IMR-90 (cell line): ENCODE measurements around the gene DHH. TPM values are rescaled to one million over a fixed set of nuclear protein-coding genes. Genes with fewer than 3 reads are reported as not detected.

Experiments
- ATAC-seq: fragments of 200-7000 bp; cut with Tn5 transposase; 2 replicates; pipeline ENCODE4 v1.9.1; 2020; ENCODE audit warnings: low read depth, mild to moderate bottlenecking, moderate library complexity
- BruUV-seq: library from RNA; stranded (reverse); fragments of 400-500 nt; replicated peaks from 2 replicates; lab custom pipeline; 2021; lab: Mats Ljungman, UMichigan
- CTCF ChIA-PET: fragments of 300-600 bp; formaldehyde crosslinking; extraction: SDS; loops from one replicate; lab custom pipeline; 2021; ENCODE audit warnings: antibody characterized with exemption; lab: Yijun Ruan, JAX
- POLR2A ChIA-PET: fragments of 300-600 bp; sonication (Branson Sonifier 250); formaldehyde crosslinking; loops from one replicate; lab custom pipeline; 2022; ENCODE audit warnings: antibody characterized with exemption; ENCODE audit not compliant: unreplicated experiment; lab: Charles Lee
- DNase-seq: peaks from one replicate; pipeline ENCODE4 v3.0.0; 2013
- H2AFZ ChIP-seq: replicated peaks from 2 replicates; pipeline ENCODE3; 2013; ENCODE audit warnings: low read length, mild to moderate bottlenecking; ENCODE audit not compliant: poor library complexity
- H2AK5ac ChIP-seq: 2 replicates; pipeline ENCODE4 v1.6.1; 2013; ENCODE audit warnings: low read depth, low read length, inconsistent platforms
- H2AK9ac ChIP-seq: replicated peaks from 2 replicates; pipeline ENCODE3; 2013; ENCODE audit warnings: mild to moderate bottlenecking, low read depth, low read length, moderate library complexity; ENCODE audit not compliant: poor library complexity
- H2BK120ac ChIP-seq: 2 replicates; pipeline ENCODE4 v1.6.1; 2013; ENCODE audit warnings: low read depth, low read length, inconsistent platforms
- H2BK15ac ChIP-seq: 3 replicates; pipeline ENCODE4 v1.6.1; 2013; ENCODE audit warnings: low read depth, low read length, inconsistent platforms
- H2BK20ac ChIP-seq: 2 replicates; pipeline ENCODE4 v1.6.1; 2013; ENCODE audit warnings: low read depth, mild to moderate bottlenecking, inconsistent platforms, low read length, moderate library complexity
- H2BK5ac ChIP-seq: 2 replicates; pipeline ENCODE4 v1.6.1; 2013; ENCODE audit warnings: mild to moderate bottlenecking, low read depth, low read length, inconsistent platforms; ENCODE audit not compliant: poor library complexity, severe bottlenecking
- H3K14ac ChIP-seq: replicated peaks from 2 replicates; pipeline ENCODE4 v1.6.1; 2013; ENCODE audit warnings: low read depth, low read length, inconsistent platforms
- H3K18ac ChIP-seq: 2 replicates; pipeline ENCODE4 v1.6.1; 2013; ENCODE audit warnings: low read depth, low read length, control low read depth
- H3K23ac ChIP-seq: 2 replicates; pipeline ENCODE4 v1.6.1; 2013; ENCODE audit warnings: low read depth, low read length, inconsistent platforms
- H3K27ac ChIP-seq: 2 replicates; pipeline ENCODE4 v1.5.1; 2013; ENCODE audit warnings: mild to moderate bottlenecking, control low read depth, low read length; ENCODE audit not compliant: insufficient read depth
- H3K27me3 ChIP-seq: 2 replicates; pipeline ENCODE4 v1.6.1; 2013; ENCODE audit warnings: low read length; ENCODE audit not compliant: control insufficient read depth, insufficient read depth
- H3K36me3 ChIP-seq: 2 replicates; pipeline ENCODE4 v1.6.1; 2013; ENCODE audit warnings: low read length, mixed read lengths; ENCODE audit not compliant: control insufficient read depth, insufficient read depth
- H3K4ac ChIP-seq: 2 replicates; pipeline ENCODE4 v1.6.1; 2013; ENCODE audit warnings: low read depth, low read length, inconsistent platforms
- H3K4me1 ChIP-seq: 2 replicates; pipeline ENCODE4 v1.6.1; 2013; ENCODE audit warnings: low read length, mixed read lengths; ENCODE audit not compliant: control insufficient read depth, insufficient read depth
- H3K4me2 ChIP-seq: 2 replicates; pipeline ENCODE4 v1.6.1; 2013; ENCODE audit warnings: low read depth, mild to moderate bottlenecking, control low read depth, low read length, moderate library complexity
- H3K4me3 ChIP-seq: 2 replicates; pipeline ENCODE4 v1.5.1; 2013; ENCODE audit warnings: low read depth, mild to moderate bottlenecking, control low read depth, low read length, moderate library complexity; ENCODE audit not compliant: insufficient read depth
- H3K56ac ChIP-seq: 2 replicates; pipeline ENCODE4 v1.6.1; 2013; ENCODE audit warnings: low read length, inconsistent platforms; ENCODE audit not compliant: insufficient read depth; ENCODE audit errors: extremely low read depth
- H3K79me1 ChIP-seq, 2 experiments: 2 replicates each; pipeline ENCODE4 v1.6.1; 2013; ENCODE audit warnings: low read length in 2 of 2, inconsistent platforms in 1 of 2, low read depth in 1 of 2
- H3K9ac ChIP-seq: 2 replicates; pipeline ENCODE4 v1.6.1; 2013; ENCODE audit warnings: low read depth, low read length, control low read depth
- H3K9me1 ChIP-seq: 2 replicates; pipeline ENCODE4 v1.6.1; 2013; ENCODE audit warnings: low read length, inconsistent platforms; ENCODE audit not compliant: insufficient read depth
- H3K9me3 ChIP-seq: 2 replicates; pipeline ENCODE4 v1.6.1; 2013; ENCODE audit warnings: low read length; ENCODE audit not compliant: control insufficient read depth, insufficient read depth
- H4K20me1 ChIP-seq: 2 replicates; pipeline ENCODE4 v1.6.1; 2013; ENCODE audit warnings: low read length, inconsistent platforms; ENCODE audit not compliant: insufficient read depth
- H4K5ac ChIP-seq: 2 replicates; pipeline ENCODE4 v1.6.1; 2013; ENCODE audit warnings: mild to moderate bottlenecking, low read depth, low read length, control low read depth
- H4K8ac ChIP-seq, 2 experiments: 2 replicates each; pipeline ENCODE4 v1.6.1; 2013; ENCODE audit warnings: low read depth in 2 of 2, low read length in 2 of 2, control low read depth in 1 of 2, inconsistent platforms in 1 of 2
- H4K91ac ChIP-seq: 2 replicates; pipeline ENCODE4 v1.6.1; 2013; ENCODE audit warnings: low read depth, low read length, inconsistent platforms; ENCODE audit not compliant: insufficient read depth
- BHLHE40 ChIP-seq: fragments of 150-350 bp; IDR thresholded peaks from 2 replicates; pipeline ENCODE4 v1.6.1; 2016; ENCODE audit warnings: mild to moderate bottlenecking, low read depth, low read length
- CEBPB ChIP-seq: IDR thresholded peaks from 2 replicates; pipeline ENCODE4 v1.6.1; 2012; ENCODE audit warnings: low read depth, low read length, improper control_type of control experiment
- CHD1 ChIP-seq: IDR thresholded peaks from 2 replicates; pipeline ENCODE4 v1.6.1; 2012; ENCODE audit warnings: low read depth, low read length, improper control_type of control experiment
- CTCF ChIP-seq: conservative IDR thresholded peaks from 2 replicates; pipeline ENCODE4 v1.5.1; 2012; ENCODE audit warnings: mild to moderate bottlenecking, low read depth, low read length, improper control_type of control experiment
- MAFK ChIP-seq: IDR thresholded peaks from 2 replicates; pipeline ENCODE4 v1.6.1; 2012; ENCODE audit warnings: low read depth, low read length, improper control_type of control experiment
- POLR2A ChIP-seq: IDR thresholded peaks from 2 replicates; pipeline ENCODE4 v1.6.1; 2012; ENCODE audit warnings: mild to moderate bottlenecking, low read depth, low read length
- RAD21 ChIP-seq: IDR thresholded peaks from 2 replicates; pipeline ENCODE4 v1.6.1; 2012; ENCODE audit warnings: low read length, improper control_type of control experiment
- USF2 ChIP-seq: fragments of 150-350 bp; IDR thresholded peaks from 2 replicates; pipeline ENCODE4 v1.6.1; 2017; ENCODE audit warnings: mild to moderate bottlenecking, antibody characterized with exemption, low read length, low read depth
- WGBS, 2 experiments: methylation state at CpG; one replicate each; pipeline versions ENCODE4 v1.1.5 to v1.1.7; 2013; ENCODE audit warnings: missing lambda C conversion rate in 2 of 2; ENCODE audit not compliant: insufficient read length in 1 of 2; ENCODE audit errors: extremely low coverage in 2 of 2; 5-methylcytosine and 5-hydroxymethylcytosine counted together
- dilution Hi-C: fragments of 300-500 bp; cut with HindIII; formaldehyde crosslinking; loops from one replicate; pipeline ENCODE4 v1.14.3; 2018; ENCODE audit warnings: low sequenced_read_pairs; ENCODE audit not compliant: unreplicated experiment
- in situ Hi-C: fragments of 300-500 bp; cut with MboI; formaldehyde crosslinking; loops from 3 replicates; pipeline ENCODE4 v1.14.3; 2019; ENCODE audit warnings: low sequenced_read_pairs, inconsistent platforms, mixed read lengths
- intact Hi-C: fragments of 100-400 bp; cut with micrococcal nuclease; formaldehyde crosslinking; loops from 2 replicates; pipeline ENCODE4 v1.10.0; 2022
- polyA plus RNA-seq, 3 experiments: library from polyadenylated mRNA; depleted of rRNA; stranded (reverse); fragments of >200 nt; gene quantifications; 2 replicates each; pipeline ENCODE4 v1.2.3, GENCODE V29; 2012; ENCODE audit warnings: low replicate concordance in 1 of 3
- total RNA-seq: library from RNA; depleted of rRNA; stranded (reverse); fragments of >200 nt; gene quantifications from 2 replicates; pipeline ENCODE4 v1.2.3, GENCODE V29; 2012

DHH gene
- total and polyA plus RNA-seq, 2 of the 4 experiments (the other 2 are of a cell fraction), result under 0.01 to 0.07 TPM

GRCh38 chr12:49046129-49046895 is 48.3 kb downstream of the DHH start:
- Histone ChIP-seq H3K9me3 (no peaks in the 10 kb centered on the region), H3K4me3 (no peak overlapping the region), H3K79me1 (peaks cover 51 to 71% of the 10 kb centered on the region in 2 experiments), H4K8ac (no peak overlapping the region), H4K20me1 (peaks cover 53% of the 10 kb centered on the region), H3K14ac (no peak overlapping the region), H2AK9ac (peak overlapping the region; percentile 61), H2BK5ac (no peak overlapping the region), H2BK120ac (no peak overlapping the region), H3K9ac (no peak overlapping the region), H3K27me3 (no peaks in the 10 kb centered on the region), H3K9me1 (peaks cover 12% of the 10 kb centered on the region), H3K4ac (no peak overlapping the region), H3K18ac (no peak overlapping the region), H3K4me1 (peaks cover 7% of the 10 kb centered on the region), H2AK5ac (no peak overlapping the region), H3K27ac (no peak overlapping the region), H3K23ac (no peak overlapping the region), H4K91ac (no peak overlapping the region), H2BK20ac (no peak overlapping the region), H3K56ac (no peak overlapping the region), H2BK15ac (no peak overlapping the region), H4K5ac (no peak overlapping the region), H3K36me3 (peaks cover 87% of the 10 kb centered on the region), H3K4me2 (no peak overlapping the region), H2AFZ (no peak overlapping the region)
- DNase-seq (no peak), ATAC-seq (no peak)
- no TSS peak for BruUV-seq
- POLR2A ChIA-PET, result no interaction called here
- no CpG with 5 or more reads among the region's 12 CpGs for WGBS, 2 experiments
- TF ChIP-seq CHD1 (no peak), POLR2A (no peak), MAFK (no peak), CTCF (no peak), CEBPB (no peak), BHLHE40 (no peak), USF2 (no peak), RAD21 (no peak)
- in situ Hi-C loops (no loop called here), dilution Hi-C loops (no loop called here), intact Hi-C loops (no loop called here)
- CTCF ChIA-PET, result no interaction called here
